ENCODE results near the gene PARP15. TPM values are rescaled to one million over a fixed set of nuclear protein-coding genes. Genes with fewer than 3 reads are reported as not detected.

PARP15 gene
- total and polyA plus RNA-seq, 2 experiments from 2014 or later: 0.58 to 0.63 TPM

DNA sequence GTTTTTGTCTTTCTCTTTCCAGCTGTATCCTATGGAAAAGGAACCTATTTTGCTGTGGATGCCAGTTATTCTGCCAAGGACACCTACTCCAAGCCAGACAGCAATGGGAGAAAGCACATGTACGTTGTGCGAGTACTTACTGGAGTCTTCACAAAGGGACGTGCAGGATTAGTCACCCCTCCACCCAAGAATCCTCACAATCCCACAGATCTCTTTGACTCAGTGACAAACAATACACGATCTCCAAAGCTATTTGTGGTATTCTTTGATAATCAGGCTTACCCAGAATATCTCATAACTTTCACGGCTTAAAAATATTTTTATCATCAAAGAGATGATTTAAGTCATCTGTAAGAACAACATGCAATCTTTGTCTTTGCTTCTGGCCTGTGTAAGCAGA, 58.3 kb downstream of the PARP15 start:
- no peak overlapping the region for H2AFZ ChIP-seq
- 71% methylated on average over 5 of the region's 5 CpGs for WGBS (ENCODE audit: low lambda C conversion rate, missing lambda C conversion rate)
- H3K36me3 ChIP-seq (replicated peaks; ENCODE audit: insufficient read depth, low read depth): no peaks in the 10 kb centered on the region
- H3K79me2 ChIP-seq: no peaks in the 10 kb centered on the region
- no peaks in the 10 kb centered on the region for H4K20me1 ChIP-seq (ENCODE audit: insufficient read depth, poor library complexity, severe bottlenecking)
- H3K4me1 ChIP-seq (ENCODE audit: insufficient read depth): no peaks in the 10 kb centered on the region
- H3K4me2 ChIP-seq: no peak overlapping the region
- H3K27me3 ChIP-seq: no peaks in the 10 kb centered on the region
- H3K27ac ChIP-seq: no peak overlapping the region
- TF ChIP-seq EZH2phosphoT487 (IDR thresholded peaks at IDR 0.05; ENCODE audit: low read depth, severe bottlenecking, unreplicated experiment) (no peak), EZH2 (IDR thresholded peaks at IDR 0.05; ENCODE audit: borderline replicate concordance) (no peak)
- no peak for DNase-seq (ENCODE audit: low spot score)
- H3K9me3 ChIP-seq (ENCODE audit: low read depth): no peaks in the 10 kb centered on the region
- no peaks in the 10 kb centered on the region for H3K9me2 ChIP-seq (replicated peaks; ENCODE audit: insufficient read depth)
- no peak overlapping the region for H3K4me3 ChIP-seq

DNA sequence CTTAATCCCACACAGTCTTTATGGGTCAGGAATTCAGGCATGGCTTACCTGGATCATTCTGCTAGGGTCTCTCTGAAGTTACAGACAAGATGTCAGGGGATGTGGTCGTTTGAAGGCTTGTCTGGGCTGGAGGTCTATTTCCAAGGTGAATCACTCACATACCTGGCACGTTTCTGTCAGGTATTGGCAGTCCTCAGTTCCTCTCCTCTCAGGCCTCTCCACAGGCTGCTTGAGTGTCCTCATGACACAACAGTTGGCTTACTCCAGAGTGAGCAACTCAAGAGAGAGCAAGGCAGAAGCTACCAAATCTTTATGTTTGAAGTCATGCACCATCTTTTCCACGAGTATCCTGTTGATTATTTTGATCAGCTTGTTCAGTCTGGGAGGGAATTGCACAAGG, 59.2 kb downstream of the PARP15 start:
- Histone ChIP-seq H2AFZ (no peak overlapping the region), H3K27ac (no peak overlapping the region), H3K4me1 (ENCODE audit: insufficient read depth) (no peaks in the 10 kb centered on the region), H3K9me2 (replicated peaks; ENCODE audit: insufficient read depth) (no peaks in the 10 kb centered on the region), H3K9me3 (ENCODE audit: low read depth) (no peaks in the 10 kb centered on the region), H3K4me3 (no peak overlapping the region), H3K79me2 (no peaks in the 10 kb centered on the region), H3K4me2 (no peak overlapping the region), H4K20me1 (ENCODE audit: insufficient read depth, poor library complexity, severe bottlenecking) (no peaks in the 10 kb centered on the region), H3K36me3 (replicated peaks; ENCODE audit: insufficient read depth, low read depth) (no peaks in the 10 kb centered on the region), H3K27me3 (no peaks in the 10 kb centered on the region)
- TF ChIP-seq, protein P1, sequence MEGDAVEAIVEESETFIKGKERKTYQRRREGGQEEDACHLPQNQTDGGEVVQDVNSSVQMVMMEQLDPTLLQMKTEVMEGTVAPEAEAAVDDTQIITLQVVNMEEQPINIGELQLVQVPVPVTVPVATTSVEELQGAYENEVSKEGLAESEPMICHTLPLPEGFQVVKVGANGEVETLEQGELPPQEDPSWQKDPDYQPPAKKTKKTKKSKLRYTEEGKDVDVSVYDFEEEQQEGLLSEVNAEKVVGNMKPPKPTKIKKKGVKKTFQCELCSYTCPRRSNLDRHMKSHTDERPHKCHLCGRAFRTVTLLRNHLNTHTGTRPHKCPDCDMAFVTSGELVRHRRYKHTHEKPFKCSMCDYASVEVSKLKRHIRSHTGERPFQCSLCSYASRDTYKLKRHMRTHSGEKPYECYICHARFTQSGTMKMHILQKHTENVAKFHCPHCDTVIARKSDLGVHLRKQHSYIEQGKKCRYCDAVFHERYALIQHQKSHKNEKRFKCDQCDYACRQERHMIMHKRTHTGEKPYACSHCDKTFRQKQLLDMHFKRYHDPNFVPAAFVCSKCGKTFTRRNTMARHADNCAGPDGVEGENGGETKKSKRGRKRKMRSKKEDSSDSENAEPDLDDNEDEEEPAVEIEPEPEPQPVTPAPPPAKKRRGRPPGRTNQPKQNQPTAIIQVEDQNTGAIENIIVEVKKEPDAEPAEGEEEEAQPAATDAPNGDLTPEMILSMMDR (IDR thresholded peaks at IDR 0.05; ENCODE audit: poor library complexity): no peak
- TF ChIP-seq EZH2 (IDR thresholded peaks at IDR 0.05; ENCODE audit: borderline replicate concordance): no peak
- no peak for TF ChIP-seq EZH2phosphoT487 (IDR thresholded peaks at IDR 0.05; ENCODE audit: low read depth, severe bottlenecking, unreplicated experiment)
- 62% methylated on average over 3 of the region's 3 CpGs for WGBS (ENCODE audit: low lambda C conversion rate, missing lambda C conversion rate)
- DNase-seq (ENCODE audit: low spot score): no peak

DNA sequence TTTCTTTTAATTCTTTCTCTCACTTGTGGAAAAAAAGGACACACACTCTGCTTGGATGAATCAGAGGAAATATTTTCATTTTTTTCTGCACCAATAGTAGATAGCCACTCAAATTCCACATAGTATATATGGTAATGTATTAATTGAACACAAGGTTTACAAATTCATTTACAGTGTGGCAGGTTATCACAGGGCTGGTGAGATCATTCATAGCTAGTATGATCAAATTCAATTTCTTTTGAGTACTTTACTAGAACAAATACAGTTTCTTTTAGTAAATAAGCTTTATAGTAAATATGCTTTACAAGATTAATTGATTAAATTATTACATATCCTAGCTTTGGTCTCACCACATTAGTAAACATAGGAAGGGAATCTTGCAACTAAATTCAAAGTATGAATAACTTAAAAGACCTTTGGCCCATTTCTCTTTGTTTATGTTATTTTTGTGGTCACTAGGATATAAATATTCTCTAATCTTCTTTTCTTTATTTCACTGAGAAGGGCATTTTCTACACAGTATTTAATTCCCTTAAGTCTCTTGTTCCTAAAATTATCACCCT, 63.1 kb downstream of the PARP15 start:
- Histone ChIP-seq H3K4me3 (no peak overlapping the region), H3K4me1 (ENCODE audit: insufficient read depth) (no peaks in the 10 kb centered on the region), H3K27ac (no peak overlapping the region), H4K20me1 (ENCODE audit: insufficient read depth, poor library complexity, severe bottlenecking) (no peaks in the 10 kb centered on the region), H3K4me2 (no peak overlapping the region), H3K36me3 (replicated peaks; ENCODE audit: insufficient read depth, low read depth) (no peaks in the 10 kb centered on the region), H2AFZ (no peak overlapping the region), H3K27me3 (no peaks in the 10 kb centered on the region), H3K9me2 (replicated peaks; ENCODE audit: insufficient read depth) (no peaks in the 10 kb centered on the region), H3K79me2 (no peaks in the 10 kb centered on the region), H3K9me3 (ENCODE audit: low read depth) (no peaks in the 10 kb centered on the region)
- DNase-seq (ENCODE audit: low spot score): no peak
- no peak for TF ChIP-seq EZH2phosphoT487 (IDR thresholded peaks at IDR 0.05; ENCODE audit: low read depth, severe bottlenecking, unreplicated experiment)
- TF ChIP-seq, protein P1 (IDR thresholded peaks at IDR 0.05; ENCODE audit: poor library complexity): no peak
- TF ChIP-seq EZH2 (IDR thresholded peaks at IDR 0.05; ENCODE audit: borderline replicate concordance): no peak

DNA sequence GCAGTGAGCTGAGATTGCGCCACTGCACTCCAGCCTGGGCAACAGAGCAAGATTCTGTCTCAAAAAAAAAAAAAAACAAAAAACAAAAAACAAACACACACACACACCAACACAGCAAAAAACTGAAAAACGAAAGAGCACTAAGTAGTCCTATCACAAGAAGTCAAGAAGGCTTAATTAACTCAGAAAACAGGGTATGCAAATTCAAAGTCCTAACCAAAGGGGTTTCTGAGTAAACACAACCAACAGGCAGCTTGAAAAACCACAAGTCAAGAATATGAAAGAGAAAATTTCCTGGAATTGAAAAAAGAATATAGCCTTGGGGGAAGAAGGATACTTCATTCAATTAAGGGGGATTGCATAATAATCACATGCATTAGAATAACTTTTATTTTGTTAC, 65.5 kb downstream of the PARP15 start:
- Histone ChIP-seq H3K4me3 (no peak overlapping the region), H3K9me2 (replicated peaks; ENCODE audit: insufficient read depth) (no peaks in the 10 kb centered on the region), H3K4me2 (no peak overlapping the region), H3K36me3 (replicated peaks; ENCODE audit: insufficient read depth, low read depth) (no peaks in the 10 kb centered on the region), H3K79me2 (no peaks in the 10 kb centered on the region), H2AFZ (no peak overlapping the region), H3K27me3 (no peaks in the 10 kb centered on the region), H3K27ac (no peak overlapping the region), H3K4me1 (ENCODE audit: insufficient read depth) (no peaks in the 10 kb centered on the region), H4K20me1 (ENCODE audit: insufficient read depth, poor library complexity, severe bottlenecking) (no peaks in the 10 kb centered on the region), H3K9me3 (ENCODE audit: low read depth) (no peaks in the 10 kb centered on the region)
- TF ChIP-seq, protein P1 (IDR thresholded peaks at IDR 0.05; ENCODE audit: poor library complexity): no peak
- TF ChIP-seq EZH2phosphoT487 (IDR thresholded peaks at IDR 0.05; ENCODE audit: low read depth, severe bottlenecking, unreplicated experiment): no peak
- TF ChIP-seq EZH2 (IDR thresholded peaks at IDR 0.05; ENCODE audit: borderline replicate concordance): no peak
- no peak for DNase-seq (ENCODE audit: low spot score)
- 85% methylated on average over 2 of the region's 2 CpGs for WGBS (ENCODE audit: low lambda C conversion rate, missing lambda C conversion rate)
